BLaER1 treated with 17β-estradiol and CSF1 and Interleukin-3, amounts not matched to agents 10 nM and 100 nM (cell line): ENCODE data around the gene PVR.

Experiments used
- H3K27ac ChIP-seq, 11 experiments: shearing (Covaris generic); formaldehyde crosslinking; 2 replicates each; pipeline ENCODE4 v1.8.1; 2022
- H3K27me3 ChIP-seq, 11 experiments: shearing (Covaris generic); formaldehyde crosslinking; 2 replicates each; pipeline ENCODE4 v1.8.1; 2022
- H3K36me3 ChIP-seq, 11 experiments: shearing (Covaris generic); formaldehyde crosslinking; 2 replicates each; pipeline ENCODE4 v1.8.1; 2022
- H3K4me1 ChIP-seq, 10 experiments: shearing (Covaris generic); formaldehyde crosslinking; 2 replicates each; pipeline ENCODE4 v1.8.1; 2022
- H3K4me2 ChIP-seq, 11 experiments: shearing (Covaris generic); formaldehyde crosslinking; 2 replicates each; pipeline ENCODE4 v1.8.1; 2022
- H3K4me3 ChIP-seq, 10 experiments: shearing (Covaris generic); formaldehyde crosslinking; 2 replicates each; pipeline ENCODE4 v1.8.1; 2022
- H3K9ac ChIP-seq, 11 experiments: shearing (Covaris generic); formaldehyde crosslinking; 2 replicates each; pipeline ENCODE4 v1.8.1; 2022
- H3K9me3 ChIP-seq, 11 experiments: shearing (Covaris generic); formaldehyde crosslinking; replicated peaks in 1 of 11; 2 replicates each; pipeline ENCODE4 v1.8.1; 2022
- H4K20me1 ChIP-seq, 11 experiments: shearing (Covaris generic); formaldehyde crosslinking; 2 replicates each; pipeline ENCODE4 v1.8.1; 2022
- Cebpa-rat ChIP-seq, 11 experiments: shearing (Covaris generic); IDR thresholded peaks; 2 replicates each; pipeline ENCODE4 v1.8.1; 2022

PVR gene

GRCh38 chr19:44637390-44637764 is 6.3 kb upstream of the PVR start:
- no peak for TF ChIP-seq Cebpa-rat (IDR thresholded peaks at IDR 0.05)
- Histone ChIP-seq H3K4me3 (no peak overlapping the region), H3K9me3 (no peaks in the 10 kb centered on the region), H3K4me2 (peak overlapping the region in 3 of 11 experiments; percentile 79 to 80 (median 79); a peak in 6 of 22 replicates), H3K36me3 (no peaks in the 10 kb centered on the region), H3K27me3 (no peaks in the 10 kb centered on the region), H4K20me1 (no peaks in the 10 kb centered on the region), H3K9ac (no peak overlapping the region), H3K27ac (no peak overlapping the region), H3K4me1 (peaks cover 0 to 45% (median 6%) of the 10 kb centered on the region in 10 experiments; a peak in 10 of 20 replicates)

GRCh38 chr19:44640518-44640917 is 3.2 kb upstream of the PVR start:
- no peak for TF ChIP-seq Cebpa-rat (IDR thresholded peaks at IDR 0.05)
- Histone ChIP-seq H3K4me2 (no peak overlapping the region), H3K9me3 (no peaks in the 10 kb centered on the region), H3K9ac (no peak overlapping the region), H3K4me1 (peaks cover 0 to 22% (median 8%) of the 10 kb centered on the region in 10 experiments; a peak in 10 of 20 replicates), H3K27ac (no peak overlapping the region), H4K20me1 (peaks cover 0 to 1% (median 0%) of the 10 kb centered on the region in 11 experiments; a peak in 1 of 22 replicates), H3K36me3 (no peaks in the 10 kb centered on the region), H3K27me3 (peaks cover 0 to 7% (median 0%) of the 10 kb centered on the region in 11 experiments; a peak in 3 of 22 replicates), H3K4me3 (no peak overlapping the region)

GRCh38 chr19:44641501-44642265 is 2.0 kb upstream of the PVR start:
- TF ChIP-seq Cebpa-rat (IDR thresholded peaks at IDR 0.05), result no peak
- peaks cover 0 to 7% (median 0%) of the 10 kb centered on the region in 11 experiments; a peak in 3 of 22 replicates for H3K27me3 ChIP-seq
- H3K9ac ChIP-seq, result no peak overlapping the region
- no peak overlapping the region for H3K4me3 ChIP-seq
- peaks cover 0 to 7% (median 0%) of the 10 kb centered on the region in 11 experiments; a peak in 2 of 22 replicates for H4K20me1 ChIP-seq
- no peak overlapping the region for H3K27ac ChIP-seq
- peaks cover 0 to 10% (median 2%) of the 10 kb centered on the region in 10 experiments; a peak in 8 of 20 replicates for H3K4me1 ChIP-seq
- H3K9me3 ChIP-seq, result no peaks in the 10 kb centered on the region
- no peaks in the 10 kb centered on the region for H3K36me3 ChIP-seq
- H3K4me2 ChIP-seq, result no peak overlapping the region

- Histone ChIP-seq H3K9ac (no peak overlapping the region), H4K20me1 (peaks cover 0 to 7% (median 0%) of the 10 kb centered on the region in 11 experiments; a peak in 2 of 22 replicates), H3K36me3 (no peaks in the 10 kb centered on the region), H3K9me3 (no peaks in the 10 kb centered on the region), H3K4me3 (no peak overlapping the region), H3K27me3 (peaks cover 0 to 7% (median 0%) of the 10 kb centered on the region in 11 experiments; a peak in 3 of 22 replicates), H3K27ac (no peak overlapping the region), H3K4me2 (no peak overlapping the region), H3K4me1 (peaks cover 0 to 3% (median under 1%) of the 10 kb centered on the region in 10 experiments; a peak in 3 of 20 replicates)
- no peak for TF ChIP-seq Cebpa-rat (IDR thresholded peaks at IDR 0.05)
Observed at GRCh38 chr19:44642377-44642776, 1.3 kb upstream of the PVR start.

- H3K4me1 ChIP-seq, result 0 out of 20 replicates have a peak, but pooled peaks cover 0 to 5% (median 0%) of the 10 kb centered on the region in 10 experiments
- H3K27ac ChIP-seq, result peak overlapping the region in 5 of 11 experiments; percentile 35 to 71 (median 63); a peak in 7 of 22 replicates
- peak overlapping the region; percentile 68 to 81 (median 79) for H3K9ac ChIP-seq
- H3K36me3 ChIP-seq, result peaks cover 0 to 2% (median under 1%) of the 10 kb centered on the region in 11 experiments; a peak in 5 of 22 replicates
- H3K4me3 ChIP-seq, result peak overlapping the region; percentile 57 to 76 (median 70)
- no peaks in the 10 kb centered on the region for H3K9me3 ChIP-seq
- H4K20me1 ChIP-seq, result peaks cover 0 to 18% (median 0%) of the 10 kb centered on the region in 11 experiments; a peak in 2 of 22 replicates
- peaks cover 0 to 7% (median 0%) of the 10 kb centered on the region in 11 experiments; a peak in 3 of 22 replicates for H3K27me3 ChIP-seq
- peak overlapping the region; percentile 72 to 81 (median 77) for H3K4me2 ChIP-seq
- TF ChIP-seq Cebpa-rat (IDR thresholded peaks at IDR 0.05), result no peak
Observed at GRCh38 chr19:44644402-44645016, 799 bp downstream of the PVR start.

GRCh38 chr19:44645407-44646048 is 1.8 kb downstream of the PVR start:
- H3K4me1 ChIP-seq, result 0 out of 20 replicates have a peak, but pooled peaks cover 0 to 5% (median 0%) of the 10 kb centered on the region in 10 experiments
- peaks cover 0 to 23% (median 0%) of the 10 kb centered on the region in 11 experiments; a peak in 2 of 22 replicates for H4K20me1 ChIP-seq
- no peak overlapping the region for H3K27ac ChIP-seq
- H3K36me3 ChIP-seq, result peaks cover 0 to 12% (median 7%) of the 10 kb centered on the region in 11 experiments; a peak in 10 of 22 replicates
- peaks cover 0 to 7% (median 0%) of the 10 kb centered on the region in 11 experiments; a peak in 3 of 22 replicates for H3K27me3 ChIP-seq
- no peak overlapping the region for H3K4me3 ChIP-seq
- no peak overlapping the region for H3K9ac ChIP-seq
- H3K9me3 ChIP-seq, result no peaks in the 10 kb centered on the region
- TF ChIP-seq Cebpa-rat (IDR thresholded peaks at IDR 0.05), result no peak
- H3K4me2 ChIP-seq, result no peak overlapping the region

- H3K9me3 ChIP-seq, result no peaks in the 10 kb centered on the region
- H3K4me2 ChIP-seq, result no peak overlapping the region
- no peak for TF ChIP-seq Cebpa-rat (IDR thresholded peaks at IDR 0.05)
- peaks cover 0 to 23% (median 0%) of the 10 kb centered on the region in 11 experiments; a peak in 2 of 22 replicates for H4K20me1 ChIP-seq
- H3K27ac ChIP-seq, result no peak overlapping the region
- peaks cover 0 to 7% (median 0%) of the 10 kb centered on the region in 11 experiments; a peak in 3 of 22 replicates for H3K27me3 ChIP-seq
- H3K36me3 ChIP-seq, result peaks cover 0 to 17% (median 12%) of the 10 kb centered on the region in 11 experiments; a peak in 11 of 22 replicates
- 0 out of 20 replicates have a peak, but pooled peaks cover 0 to 5% (median 0%) of the 10 kb centered on the region in 10 experiments for H3K4me1 ChIP-seq
- H3K9ac ChIP-seq, result no peak overlapping the region
- no peak overlapping the region for H3K4me3 ChIP-seq
Observed at GRCh38 chr19:44646049-44646416, 2.3 kb downstream of the PVR start.

- H3K27ac ChIP-seq, result no peak overlapping the region
- peaks cover 0 to 26% (median 15%) of the 10 kb centered on the region in 11 experiments; a peak in 12 of 22 replicates for H3K36me3 ChIP-seq
- H3K4me3 ChIP-seq, result no peak overlapping the region
Observed at GRCh38 chr19:44647144-44647543, 3.4 kb downstream of the PVR start.

More at GRCh38 chr19:44647144-44647543, 3.4 kb downstream of the PVR start:
- no peak overlapping the region for H3K4me2 ChIP-seq
- no peaks in the 10 kb centered on the region for H3K9me3 ChIP-seq
- H3K4me1 ChIP-seq, result 0 out of 20 replicates have a peak, but pooled peaks cover 0 to 5% (median 0%) of the 10 kb centered on the region in 10 experiments
- H3K27me3 ChIP-seq, result peaks cover 0 to 7% (median 0%) of the 10 kb centered on the region in 11 experiments; a peak in 3 of 22 replicates
- TF ChIP-seq Cebpa-rat (IDR thresholded peaks at IDR 0.05), result no peak
- peaks cover 0 to 23% (median 0%) of the 10 kb centered on the region in 11 experiments; a peak in 2 of 22 replicates for H4K20me1 ChIP-seq
- H3K9ac ChIP-seq, result no peak overlapping the region
